HTERT RPE-1 (cell line): Measurements from ENCODE around the gene ANKS4B.
"Not testable (repeated sequence)": the region's sequence is repeated elsewhere in the genome, so short reads cannot be mapped to it uniquely, and the experiment has no call there.

Experiments used
- in situ Hi-C: fragments of 300-500 bp; cut with MboI; formaldehyde crosslinking; loops from 4 replicates; pipeline ENCODE4 v1.14.3; 2020; ENCODE audit warnings: low sequenced_read_pairs

Gene ANKS4B

GRCh38 chr16:21217121-21217520 lies 16.4 kb upstream of the ANKS4B start:
- in situ Hi-C loops, result no loop called here

- in situ Hi-C loops, result no loop called here
These were observed 15.3 kb upstream of the ANKS4B start for GRCh38 chr16:21218153-21218552.

- in situ Hi-C loops, result no loop called here
These were observed 13.9 kb upstream of the ANKS4B start for GRCh38 chr16:21219551-21219950.

GRCh38 chr16:21222495-21223337 lies 10.8 kb upstream of the ANKS4B start:
- in situ Hi-C loops, result no loop called here

GRCh38 chr16:21223787-21224186 lies 9.7 kb upstream of the ANKS4B start:
- in situ Hi-C loops, result no loop called here

GRCh38 chr16:21224800-21225199 lies 8.7 kb upstream of the ANKS4B start:
- in situ Hi-C loops, result no loop called here

- in situ Hi-C loops, result no loop called here
These were observed 6.8 kb upstream of the ANKS4B start for GRCh38 chr16:21226749-21227148.

GRCh38 chr16:21227866-21228265 lies 5.6 kb upstream of the ANKS4B start:
- in situ Hi-C loops, result no loop called here

GRCh38 chr16:21228361-21228872 lies 5.1 kb upstream of the ANKS4B start:
- in situ Hi-C loops, result no loop called here

GRCh38 chr16:21233045-21233520 lies 416 bp upstream of the ANKS4B start:
- in situ Hi-C loops, result no loop called here

GRCh38 chr16:21235199-21235585 lies 1.7 kb downstream of the ANKS4B start:
- in situ Hi-C loops, result no loop called here

GRCh38 chr16:21236831-21237230 lies 3.3 kb downstream of the ANKS4B start:
- in situ Hi-C loops, result no loop called here

GRCh38 chr16:21239646-21240045 lies 6.1 kb downstream of the ANKS4B start:
- in situ Hi-C loops, result no loop called here

- in situ Hi-C loops, result no loop called here
These were observed 9.3 kb downstream of the ANKS4B start for GRCh38 chr16:21242756-21243155.

GRCh38 chr16:21244518-21245215 lies 11.2 kb downstream of the ANKS4B start:
- in situ Hi-C loops, result no loop called here

GRCh38 chr16:21248179-21248578 lies 14.7 kb downstream of the ANKS4B start:
- in situ Hi-C loops, result not testable (repeated sequence)

GRCh38 chr16:21250072-21250923 lies 16.8 kb downstream of the ANKS4B start:
- in situ Hi-C loops, result no loop called here

- in situ Hi-C loops, result no loop called here
These were observed 20.0 kb downstream of the ANKS4B start for GRCh38 chr16:21253470-21253869.

- in situ Hi-C loops, result no loop called here
These were observed 23.1 kb downstream of the ANKS4B start for GRCh38 chr16:21256636-21257035.

- in situ Hi-C loops, result no loop called here
These were observed 23.8 kb downstream of the ANKS4B start for GRCh38 chr16:21257284-21257683.
